Panc1 (cell line): Measurements from ENCODE around the gene PCK2. TPM values are rescaled to one million over a fixed set of nuclear protein-coding genes. Genes with fewer than 3 reads are reported as not detected.

Source experiments
- ATAC-seq: fragments of 200-7000 bp; cut with Tn5 transposase; 2 replicates; pipeline ENCODE4 v1.9.1; 2020; ENCODE audit warnings: mild to moderate bottlenecking, moderate library complexity
- BruUV-seq: library from RNA; stranded (reverse); fragments of 400-500 nt; replicated peaks from 2 replicates; lab custom pipeline; 2021; lab: Mats Ljungman, UMichigan
- CTCF ChIA-PET: fragments of 300-600 bp; sonication (Branson Sonifier 250); formaldehyde crosslinking; loops from one replicate; lab custom pipeline; 2022; ENCODE audit warnings: antibody characterized with exemption; lab: Charles Lee
- POLR2A ChIA-PET: fragments of 300-600 bp; sonication (Branson Sonifier 250); formaldehyde crosslinking; loops from one replicate; lab custom pipeline; 2022; ENCODE audit warnings: antibody characterized with exemption; lab: Charles Lee
- DNase-seq: peaks from one replicate; pipeline ENCODE4 v3.0.0-alpha.2; 2010; ENCODE audit warnings: low read depth, low spot score
- H3K27ac ChIP-seq: 2 replicates; pipeline ENCODE4 v1.5.1; 2011; ENCODE audit warnings: mild to moderate bottlenecking, low read length, inconsistent platforms
- H3K27me3 ChIP-seq: fragments of 200-500 bp; sonication (Bioruptor generic); 2 replicates; pipeline ENCODE4 v1.6.0; 2014; ENCODE audit warnings: low read length, inconsistent platforms; ENCODE audit not compliant: control insufficient read depth, insufficient read depth
- H3K36me3 ChIP-seq: fragments of 200-500 bp; sonication (Bioruptor generic); 2 replicates; pipeline ENCODE4 v1.5.1; 2014; ENCODE audit warnings: inconsistent platforms, mild to moderate bottlenecking, low read length, moderate library complexity; ENCODE audit not compliant: control insufficient read depth, insufficient read depth
- H3K4me1 ChIP-seq: 2 replicates; pipeline ENCODE4 v1.5.1; 2011; ENCODE audit warnings: inconsistent platforms, mild to moderate bottlenecking, low read length, moderate library complexity; ENCODE audit not compliant: control insufficient read depth, insufficient read depth
- H3K4me3 ChIP-seq, 2 experiments: 2 replicates each; pipeline ENCODE4 v1.5.1; 2011 to 2012; ENCODE audit warnings: low read depth in 2 of 2, low read length in 2 of 2, mild to moderate bottlenecking in 2 of 2, inconsistent platforms in 1 of 2, moderate library complexity in 1 of 2
- H3K9me3 ChIP-seq: fragments of 200-500 bp; sonication (Bioruptor generic); 2 replicates; pipeline ENCODE4 v1.5.1; 2014; ENCODE audit warnings: low read depth, mild to moderate bottlenecking, inconsistent platforms, low read length, moderate library complexity; ENCODE audit not compliant: control insufficient read depth, insufficient read depth
- POLR2AphosphoS5 ChIP-seq: IDR thresholded peaks from 2 replicates; pipeline ENCODE4 v1.6.1; 2012; ENCODE audit warnings: mild to moderate bottlenecking, low read depth, low read length, moderate library complexity
- SIN3A ChIP-seq: IDR thresholded peaks from 2 replicates; pipeline ENCODE4 v1.6.1; 2012; ENCODE audit warnings: low read depth, mild to moderate bottlenecking, low read length, moderate library complexity, borderline replicate concordance; ENCODE audit not compliant: insufficient read depth
- TCF7L2 ChIP-seq: IDR thresholded peaks from 2 replicates; pipeline ENCODE4 v1.6.1; 2011; ENCODE audit warnings: mild to moderate bottlenecking, low read depth, low read length, inconsistent platforms
- in situ Hi-C: cut with HindIII; loops from 2 replicates; pipeline ENCODE4 v1.10.0; 2016; ENCODE audit warnings: low sequenced_read_pairs, low pct_unique_long_range_greater_than_20kb
- intact Hi-C: fragments of 100-400 bp; cut with micrococcal nuclease; formaldehyde crosslinking; loops from one replicate; pipeline ENCODE4 v1.10.0; 2022; ENCODE audit not compliant: unreplicated experiment
- total RNA-seq: library from RNA; stranded (reverse); gene quantifications from one replicate; pipeline ENCODE4 v1.2.1, GENCODE V29; 2021; ENCODE audit not compliant: unreplicated experiment
- TF ChIP-seq, protein P1 (sequence below): fragments of 450-650 bp; IDR thresholded peaks from 2 replicates; pipeline ENCODE4 v1.5.1; 2017; ENCODE audit warnings: mild to moderate bottlenecking
- TF ChIP-seq, protein P2 (sequence below), 2 experiments: IDR thresholded peaks; 2 replicates each; pipeline ENCODE4 v1.6.1; 2011 to 2012; ENCODE audit warnings: low read depth in 2 of 2, control low read depth in 1 of 2, low read length in 1 of 2, mild to moderate bottlenecking in 1 of 2, moderate library complexity in 1 of 2; ENCODE audit not compliant: insufficient read depth in 1 of 2

Gene PCK2
- total RNA-seq, 1 experiment from 2014 or later, result 24.5 TPM

GRCh38 chr14:24058260-24058950, 35.7 kb upstream of the PCK2 start:
- ATAC-seq, result peak; percentile 89
- no TSS peak for BruUV-seq
- CTCF ChIA-PET, result interaction anchor here (0.5 to 2.8 kb wide), 12 partner anchors 18 to 239 kb away, joined by 3 to 50 read pairs (median 4); partner anchors contain the start of genes DCAF11, IRF9 and NRL
- in situ Hi-C loops (no loop called here), intact Hi-C loops (loop anchor here (1.0 to 2.0 kb wide), 2 partner anchors 32 to 50 kb away; no protein-coding TSS in a partner anchor)
- H3K27me3 ChIP-seq, result no peaks in the 10 kb centered on the region; the same call in 1 of the 2 replicates
- no peaks in the 10 kb centered on the region for H3K9me3 ChIP-seq
- H3K27ac ChIP-seq, result no peak overlapping the region
- peak; percentile 53 for DNase-seq
- no peaks in the 10 kb centered on the region for H3K4me1 ChIP-seq
- TF ChIP-seq POLR2AphosphoS5, result no peak
- no peak for TF ChIP-seq TCF7L2
- TF ChIP-seq, protein P1, sequence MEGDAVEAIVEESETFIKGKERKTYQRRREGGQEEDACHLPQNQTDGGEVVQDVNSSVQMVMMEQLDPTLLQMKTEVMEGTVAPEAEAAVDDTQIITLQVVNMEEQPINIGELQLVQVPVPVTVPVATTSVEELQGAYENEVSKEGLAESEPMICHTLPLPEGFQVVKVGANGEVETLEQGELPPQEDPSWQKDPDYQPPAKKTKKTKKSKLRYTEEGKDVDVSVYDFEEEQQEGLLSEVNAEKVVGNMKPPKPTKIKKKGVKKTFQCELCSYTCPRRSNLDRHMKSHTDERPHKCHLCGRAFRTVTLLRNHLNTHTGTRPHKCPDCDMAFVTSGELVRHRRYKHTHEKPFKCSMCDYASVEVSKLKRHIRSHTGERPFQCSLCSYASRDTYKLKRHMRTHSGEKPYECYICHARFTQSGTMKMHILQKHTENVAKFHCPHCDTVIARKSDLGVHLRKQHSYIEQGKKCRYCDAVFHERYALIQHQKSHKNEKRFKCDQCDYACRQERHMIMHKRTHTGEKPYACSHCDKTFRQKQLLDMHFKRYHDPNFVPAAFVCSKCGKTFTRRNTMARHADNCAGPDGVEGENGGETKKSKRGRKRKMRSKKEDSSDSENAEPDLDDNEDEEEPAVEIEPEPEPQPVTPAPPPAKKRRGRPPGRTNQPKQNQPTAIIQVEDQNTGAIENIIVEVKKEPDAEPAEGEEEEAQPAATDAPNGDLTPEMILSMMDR, result peak; percentile 83
- no peak overlapping the region for H3K4me3 ChIP-seq
- no peaks in the 10 kb centered on the region for H3K36me3 ChIP-seq
- POLR2A ChIA-PET, result interaction anchor here (1.0 kb wide), 1 partner anchor 56 kb away, joined by 4 read pairs; the partner anchor contains the start of genes DCAF11 and NRL

DNA sequence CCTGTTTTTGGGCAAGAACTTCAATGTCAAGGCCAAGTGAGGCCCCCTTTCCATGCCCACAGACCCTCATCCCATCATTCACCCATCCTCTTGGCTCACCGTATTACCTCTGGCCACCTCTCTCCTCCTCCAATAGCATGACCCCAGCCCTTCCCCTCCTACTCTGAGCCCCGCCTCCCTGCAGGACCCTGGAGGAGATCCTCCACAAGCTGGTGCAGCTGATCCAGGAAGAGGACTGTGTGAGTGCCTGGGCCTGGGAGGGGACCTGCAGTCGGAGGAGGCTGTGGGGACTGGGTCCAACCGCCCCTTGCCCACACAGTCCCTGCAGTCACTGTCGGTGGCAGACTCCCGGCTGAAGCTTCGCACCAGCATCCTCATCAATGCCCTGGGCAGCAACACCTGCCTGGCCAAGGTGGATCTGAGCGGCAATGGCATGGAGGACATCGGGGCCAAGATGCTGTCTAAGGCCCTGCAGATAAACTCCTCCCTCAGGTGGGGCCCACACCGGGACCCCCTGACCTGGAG, 35.1 kb upstream of the PCK2 start:
- H3K27me3 ChIP-seq, result no peaks in the 10 kb centered on the region; the same call in 1 of the 2 replicates
- intact Hi-C loops, result loop anchor here (1.0 to 2.0 kb wide), 2 partner anchors 31 to 50 kb away; no protein-coding TSS in a partner anchor

More for the DNA sequence above, 35.1 kb upstream of the PCK2 start:
- ChIA-PET CTCF (interaction anchor here (0.6 to 2.8 kb wide), 8 partner anchors 21 to 156 kb away, joined by 3 to 50 read pairs (median 6); partner anchors contain the start of genes DCAF11, IRF9 and NRL), POLR2A (interaction anchor here (1.0 kb wide), 1 partner anchor 56 kb away, joined by 4 read pairs; the partner anchor contains the start of genes DCAF11 and NRL)
- Histone ChIP-seq H3K9me3 (no peaks in the 10 kb centered on the region), H3K4me1 (no peaks in the 10 kb centered on the region), H3K4me3 (no peak overlapping the region), H3K36me3 (no peaks in the 10 kb centered on the region), H3K27ac (no peak overlapping the region)
- no TSS peak for BruUV-seq
- in situ Hi-C loops, result no loop called here
- TF ChIP-seq SIN3A (no peak), POLR2AphosphoS5 (no peak), TCF7L2 (no peak)
- TF ChIP-seq, protein P1, result no peak
- TF ChIP-seq, protein P2, sequence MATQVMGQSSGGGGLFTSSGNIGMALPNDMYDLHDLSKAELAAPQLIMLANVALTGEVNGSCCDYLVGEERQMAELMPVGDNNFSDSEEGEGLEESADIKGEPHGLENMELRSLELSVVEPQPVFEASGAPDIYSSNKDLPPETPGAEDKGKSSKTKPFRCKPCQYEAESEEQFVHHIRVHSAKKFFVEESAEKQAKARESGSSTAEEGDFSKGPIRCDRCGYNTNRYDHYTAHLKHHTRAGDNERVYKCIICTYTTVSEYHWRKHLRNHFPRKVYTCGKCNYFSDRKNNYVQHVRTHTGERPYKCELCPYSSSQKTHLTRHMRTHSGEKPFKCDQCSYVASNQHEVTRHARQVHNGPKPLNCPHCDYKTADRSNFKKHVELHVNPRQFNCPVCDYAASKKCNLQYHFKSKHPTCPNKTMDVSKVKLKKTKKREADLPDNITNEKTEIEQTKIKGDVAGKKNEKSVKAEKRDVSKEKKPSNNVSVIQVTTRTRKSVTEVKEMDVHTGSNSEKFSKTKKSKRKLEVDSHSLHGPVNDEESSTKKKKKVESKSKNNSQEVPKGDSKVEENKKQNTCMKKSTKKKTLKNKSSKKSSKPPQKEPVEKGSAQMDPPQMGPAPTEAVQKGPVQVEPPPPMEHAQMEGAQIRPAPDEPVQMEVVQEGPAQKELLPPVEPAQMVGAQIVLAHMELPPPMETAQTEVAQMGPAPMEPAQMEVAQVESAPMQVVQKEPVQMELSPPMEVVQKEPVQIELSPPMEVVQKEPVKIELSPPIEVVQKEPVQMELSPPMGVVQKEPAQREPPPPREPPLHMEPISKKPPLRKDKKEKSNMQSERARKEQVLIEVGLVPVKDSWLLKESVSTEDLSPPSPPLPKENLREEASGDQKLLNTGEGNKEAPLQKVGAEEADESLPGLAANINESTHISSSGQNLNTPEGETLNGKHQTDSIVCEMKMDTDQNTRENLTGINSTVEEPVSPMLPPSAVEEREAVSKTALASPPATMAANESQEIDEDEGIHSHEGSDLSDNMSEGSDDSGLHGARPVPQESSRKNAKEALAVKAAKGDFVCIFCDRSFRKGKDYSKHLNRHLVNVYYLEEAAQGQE (IDR thresholded peaks at IDR 0.05; ENCODE audit: insufficient read depth in 1 of 2, low read depth in 2 of 2, low read length in 1 of 2), result no peak
- no peak for DNase-seq
- no peak for ATAC-seq
